Activated naive CD4-positive, alpha-beta T cell treated with anti-CD3 and anti-CD28 coated beads, Interleukin-2, amount 50 U/mL, for 24 hours (primary cell): Measurements from ENCODE around the gene VAMP5.
"Not testable (repeated sequence)": the region's sequence is repeated elsewhere in the genome, so short reads cannot be mapped to it uniquely, and the experiment has no call there.

ENCODE experiments used
- H3K27ac Mint-ChIP-seq: one replicate; pipeline ENCODE4 v1.8.0; 2021; ENCODE audit warnings: mild to moderate bottlenecking, mixed read lengths
- H3K27me3 Mint-ChIP-seq: one replicate; pipeline ENCODE4 v1.8.0; 2021; ENCODE audit warnings: mixed read lengths
- H3K36me3 Mint-ChIP-seq: one replicate; pipeline ENCODE4 v1.8.0; 2021; ENCODE audit warnings: mixed read lengths
- H3K4me1 Mint-ChIP-seq: one replicate; pipeline ENCODE4 v1.8.0; 2021; ENCODE audit warnings: mixed read lengths
- H3K4me3 Mint-ChIP-seq: one replicate; pipeline ENCODE4 v1.8.0; 2021; ENCODE audit warnings: mild to moderate bottlenecking, mixed read lengths
- H3K9me3 Mint-ChIP-seq: one replicate; pipeline ENCODE4 v1.8.0; 2021; ENCODE audit warnings: mixed read lengths

VAMP5 gene

DNA sequence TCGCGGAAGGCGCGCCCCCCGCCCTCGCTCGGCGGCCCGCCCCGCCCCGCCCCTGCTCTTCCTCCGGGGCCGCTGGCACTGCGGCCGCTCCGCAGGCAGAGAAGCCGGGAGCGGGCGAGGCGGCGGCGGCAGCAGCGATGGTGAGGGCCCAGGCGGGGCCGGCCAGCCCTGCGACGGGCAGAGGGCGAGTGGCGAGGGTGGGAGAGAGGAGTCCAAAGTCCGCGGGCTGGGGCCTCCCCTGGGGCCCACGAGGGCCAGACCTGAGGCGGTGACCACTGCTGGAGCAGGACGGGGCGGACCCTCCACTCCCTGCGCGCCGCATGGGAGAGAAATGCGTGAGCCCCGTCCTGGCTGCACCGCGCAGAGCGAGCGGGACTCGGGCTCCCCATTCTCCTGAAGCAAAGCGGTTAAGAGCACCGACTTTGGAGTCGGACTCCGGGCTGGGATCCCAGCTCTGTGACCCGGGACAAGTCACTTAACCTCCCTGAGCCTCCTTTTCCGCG, at the start of gene VAMP5:
VAMP5 (plus strand) TSS at position 78 of the 503 bp plus-strand sequence; CDS start at position 138, 60 bp downstream.
- Mint-ChIP-seq H3K27me3 (no peaks in the 10 kb centered on the region), H3K36me3 (no peaks in the 10 kb centered on the region), H3K4me3 (peak within 1 kb of the TSS; percentile 87), H3K27ac (peak within 1 kb of the TSS; percentile 94), H3K9me3 (no peaks in the 10 kb centered on the region), H3K4me1 (peaks cover 64% of the 10 kb centered on the region)

DNA sequence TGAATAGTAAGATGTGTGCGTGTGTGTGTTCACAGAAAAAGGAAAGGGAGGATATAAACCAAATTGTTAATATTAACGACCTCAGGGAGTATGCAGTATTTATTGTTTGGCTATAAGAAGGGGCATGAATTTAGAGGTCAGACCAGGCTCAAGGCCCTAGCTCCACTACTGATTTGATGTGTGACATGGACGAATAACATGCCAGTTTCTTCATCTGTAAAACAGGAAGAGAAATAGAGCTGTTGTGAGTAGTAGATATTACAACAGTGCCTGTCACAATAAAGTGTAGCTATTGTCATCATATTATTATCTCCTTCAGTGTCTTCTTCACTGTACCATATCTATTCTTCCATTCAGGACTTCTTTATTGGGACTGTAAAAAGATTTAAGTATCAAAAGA, 49.4 kb upstream of the VAMP5 start:
- H3K9me3 Mint-ChIP-seq, result no peaks in the 10 kb centered on the region
- no peak overlapping the region for H3K4me3 Mint-ChIP-seq
- peaks cover 20% of the 10 kb centered on the region for H3K4me1 Mint-ChIP-seq
- H3K27me3 Mint-ChIP-seq, result no peaks in the 10 kb centered on the region
- H3K36me3 Mint-ChIP-seq, result peaks cover 2% of the 10 kb centered on the region
- no peak overlapping the region for H3K27ac Mint-ChIP-seq

DNA sequence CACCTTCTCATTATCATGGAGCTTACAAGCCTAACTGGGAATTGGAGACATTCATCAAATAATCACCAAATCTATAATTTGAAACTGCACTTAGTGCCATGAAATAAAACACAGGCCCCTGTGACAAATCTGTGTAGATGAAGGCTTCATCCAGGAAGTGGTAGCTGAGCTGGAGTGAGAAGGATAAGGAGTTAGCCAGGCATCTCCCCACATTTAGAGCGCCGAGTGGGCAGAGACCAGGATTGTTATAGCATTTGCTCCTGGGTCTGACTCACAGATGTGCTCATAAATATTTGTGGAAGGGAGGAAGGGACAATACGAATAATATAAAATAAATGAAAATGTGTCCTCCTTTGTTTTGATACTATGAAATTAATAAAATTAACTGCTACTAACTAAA, 47.8 kb upstream of the VAMP5 start:
- H3K4me3 Mint-ChIP-seq, result no peak overlapping the region
- peaks cover 29% of the 10 kb centered on the region for H3K4me1 Mint-ChIP-seq
- H3K27ac Mint-ChIP-seq, result peak overlapping the region; percentile 86
- no peaks in the 10 kb centered on the region for H3K9me3 Mint-ChIP-seq
- H3K36me3 Mint-ChIP-seq, result peaks cover 16% of the 10 kb centered on the region
- H3K27me3 Mint-ChIP-seq, result no peaks in the 10 kb centered on the region

- Mint-ChIP-seq H3K4me3 (peak overlapping the region; percentile 99), H3K4me1 (peaks cover 43% of the 10 kb centered on the region), H3K9me3 (no peaks in the 10 kb centered on the region), H3K27me3 (no peaks in the 10 kb centered on the region), H3K27ac (peak overlapping the region; percentile 99), H3K36me3 (peaks cover 29% of the 10 kb centered on the region)
Measured at GRCh38 chr2:85537600-85538506, 46.4 kb upstream of the VAMP5 start.

- H3K27ac Mint-ChIP-seq, result peak within 1 kb of the TSS; percentile 99
- peaks cover 49% of the 10 kb centered on the region for H3K4me1 Mint-ChIP-seq
- H3K9me3 Mint-ChIP-seq, result no peaks in the 10 kb centered on the region
- H3K27me3 Mint-ChIP-seq, result no peaks in the 10 kb centered on the region
- peak within 1 kb of the TSS; percentile 99 for H3K4me3 Mint-ChIP-seq
- H3K36me3 Mint-ChIP-seq, result peaks cover 35% of the 10 kb centered on the region
Measured at GRCh38 chr2:85538507-85539360, 45.5 kb upstream of the VAMP5 start, which contains the start of gene MAT2A. TSS of gene MAT2A (plus strand) at chr2:85539168. CDS start at chr2:85539288, 120 bp downstream.

DNA sequence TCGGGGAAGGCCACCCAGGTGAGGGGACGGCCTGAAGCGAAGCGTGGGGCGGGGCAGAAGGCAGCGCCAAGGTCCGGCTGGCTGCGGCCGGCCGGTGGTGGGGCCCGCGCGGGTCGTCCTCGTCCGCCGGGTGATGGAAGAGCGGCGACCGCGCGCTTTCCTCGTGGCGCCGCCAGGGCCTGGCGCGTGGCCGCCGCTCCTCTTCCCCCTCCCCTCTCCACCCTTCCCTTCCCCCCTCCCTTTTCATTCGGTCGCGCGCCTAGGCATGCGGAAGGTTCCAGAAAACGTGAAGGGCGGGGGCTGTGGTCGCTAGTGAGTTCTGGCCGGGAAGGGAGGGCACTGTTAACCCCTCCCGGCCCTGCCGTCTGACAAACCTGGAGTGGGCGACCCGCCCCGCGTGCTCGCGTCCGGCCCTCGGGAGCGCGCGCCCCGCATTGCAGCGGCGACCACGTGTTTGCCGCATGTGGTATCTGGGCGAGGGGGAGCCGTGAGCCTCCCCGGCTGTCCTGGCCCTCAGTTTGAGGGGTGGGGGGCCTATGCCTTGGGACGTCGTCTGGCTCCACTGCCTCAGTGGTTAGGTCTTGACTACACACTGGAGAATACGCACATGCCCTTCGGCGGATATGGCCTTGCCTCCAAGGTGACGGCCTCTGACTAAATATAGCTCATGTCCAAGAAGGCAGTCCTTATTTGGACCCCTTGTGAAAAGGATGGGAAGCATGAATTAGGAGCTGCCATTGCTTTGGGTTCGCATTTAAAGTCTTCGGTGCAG, 44.7 kb upstream of the VAMP5 start:
- peak overlapping the region; percentile 99 for H3K27ac Mint-ChIP-seq
- peaks cover 40% of the 10 kb centered on the region for H3K36me3 Mint-ChIP-seq
- H3K27me3 Mint-ChIP-seq, result no peaks in the 10 kb centered on the region
- H3K4me1 Mint-ChIP-seq, result peaks cover 56% of the 10 kb centered on the region
- no peaks in the 10 kb centered on the region for H3K9me3 Mint-ChIP-seq
- peak overlapping the region; percentile 99 for H3K4me3 Mint-ChIP-seq

DNA sequence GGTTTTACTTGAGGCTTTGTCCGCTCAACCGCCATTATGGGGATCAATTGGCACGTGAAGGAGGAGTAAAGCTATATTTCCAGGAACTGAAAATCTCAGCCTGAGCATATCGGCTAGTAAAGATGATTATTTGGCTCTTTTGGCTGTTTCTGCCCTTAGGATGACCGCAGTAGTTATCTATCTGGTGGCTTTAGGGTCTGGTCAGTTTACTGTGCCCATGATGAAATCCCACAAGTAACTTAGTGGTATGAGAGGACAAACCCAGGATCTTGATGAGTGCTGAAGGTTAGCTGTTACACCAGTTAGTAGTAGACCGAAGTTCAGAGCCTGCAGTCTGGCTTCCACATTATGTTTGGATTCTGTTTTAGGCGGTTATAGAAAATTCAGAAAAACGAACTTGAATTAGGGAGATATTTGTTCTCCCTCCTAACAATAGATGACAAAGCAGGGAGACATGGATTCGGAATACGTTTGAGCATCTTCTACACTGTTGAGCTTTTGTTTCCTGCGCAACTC, 44.0 kb upstream of the VAMP5 start:
- Mint-ChIP-seq H3K27ac (peak overlapping the region; percentile 95), H3K27me3 (no peaks in the 10 kb centered on the region), H3K4me3 (peak overlapping the region; percentile 99), H3K4me1 (peaks cover 56% of the 10 kb centered on the region), H3K9me3 (no peaks in the 10 kb centered on the region), H3K36me3 (peaks cover 40% of the 10 kb centered on the region)

DNA sequence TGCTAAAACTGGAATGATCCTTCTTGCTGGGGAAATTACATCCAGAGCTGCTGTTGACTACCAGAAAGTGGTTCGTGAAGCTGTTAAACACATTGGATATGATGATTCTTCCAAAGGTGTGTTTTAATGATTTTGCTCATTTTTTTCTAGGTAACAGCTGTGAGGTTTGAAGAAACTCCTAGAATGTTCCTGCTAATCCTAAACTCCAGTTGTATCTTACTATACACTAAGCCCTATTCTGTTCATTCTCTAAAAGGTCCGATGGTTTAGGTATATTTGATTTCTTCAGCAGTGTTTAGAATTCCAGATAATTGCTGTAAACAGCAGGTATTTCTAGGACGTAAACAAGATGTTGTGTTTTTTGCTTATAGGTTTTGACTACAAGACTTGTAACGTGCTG, 43.0 kb upstream of the VAMP5 start:
- Mint-ChIP-seq H3K27ac (peak overlapping the region; percentile 95), H3K4me3 (peak overlapping the region; percentile 99), H3K27me3 (no peaks in the 10 kb centered on the region), H3K4me1 (peaks cover 54% of the 10 kb centered on the region), H3K36me3 (peaks cover 40% of the 10 kb centered on the region), H3K9me3 (no peaks in the 10 kb centered on the region)

- H3K4me3 Mint-ChIP-seq, result peak overlapping the region; percentile 99
- peak overlapping the region; percentile 95 for H3K27ac Mint-ChIP-seq
- H3K36me3 Mint-ChIP-seq, result peaks cover 40% of the 10 kb centered on the region
- no peaks in the 10 kb centered on the region for H3K27me3 Mint-ChIP-seq
- H3K9me3 Mint-ChIP-seq, result no peaks in the 10 kb centered on the region
- H3K4me1 Mint-ChIP-seq, result peaks cover 49% of the 10 kb centered on the region
Measured at GRCh38 chr2:85541753-85542457, 42.3 kb upstream of the VAMP5 start.

DNA sequence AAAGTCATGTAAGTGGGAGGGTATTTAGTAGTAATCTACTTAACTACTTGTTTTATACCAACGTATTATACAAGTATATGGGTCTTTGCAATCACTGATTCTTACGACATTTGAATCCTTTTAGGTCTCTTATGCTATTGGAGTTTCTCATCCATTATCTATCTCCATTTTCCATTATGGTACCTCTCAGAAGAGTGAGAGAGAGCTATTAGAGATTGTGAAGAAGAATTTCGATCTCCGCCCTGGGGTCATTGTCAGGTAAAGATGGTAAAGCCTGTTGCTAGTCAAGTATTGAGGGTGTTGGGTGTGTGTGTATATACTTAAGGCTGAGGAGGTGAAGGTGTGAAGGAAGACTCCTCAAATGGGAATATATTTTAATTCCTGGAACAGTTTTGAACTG, 41.5 kb upstream of the VAMP5 start:
- Mint-ChIP-seq H3K36me3 (peaks cover 41% of the 10 kb centered on the region), H3K27ac (peak overlapping the region; percentile 91), H3K27me3 (no peaks in the 10 kb centered on the region), H3K4me1 (peaks cover 40% of the 10 kb centered on the region), H3K4me3 (peak overlapping the region; percentile 99), H3K9me3 (no peaks in the 10 kb centered on the region)

- H3K9me3 Mint-ChIP-seq, H3K27me3 Mint-ChIP-seq: not testable (repeated sequence)
- Mint-ChIP-seq H3K4me1 (peaks cover 36% of the 10 kb centered on the region), H3K27ac (peak overlapping the region; percentile 31), H3K36me3 (peaks cover 44% of the 10 kb centered on the region), H3K4me3 (peak overlapping the region; percentile 50)
Measured at GRCh38 chr2:85544254-85544691, 40.0 kb upstream of the VAMP5 start.

DNA sequence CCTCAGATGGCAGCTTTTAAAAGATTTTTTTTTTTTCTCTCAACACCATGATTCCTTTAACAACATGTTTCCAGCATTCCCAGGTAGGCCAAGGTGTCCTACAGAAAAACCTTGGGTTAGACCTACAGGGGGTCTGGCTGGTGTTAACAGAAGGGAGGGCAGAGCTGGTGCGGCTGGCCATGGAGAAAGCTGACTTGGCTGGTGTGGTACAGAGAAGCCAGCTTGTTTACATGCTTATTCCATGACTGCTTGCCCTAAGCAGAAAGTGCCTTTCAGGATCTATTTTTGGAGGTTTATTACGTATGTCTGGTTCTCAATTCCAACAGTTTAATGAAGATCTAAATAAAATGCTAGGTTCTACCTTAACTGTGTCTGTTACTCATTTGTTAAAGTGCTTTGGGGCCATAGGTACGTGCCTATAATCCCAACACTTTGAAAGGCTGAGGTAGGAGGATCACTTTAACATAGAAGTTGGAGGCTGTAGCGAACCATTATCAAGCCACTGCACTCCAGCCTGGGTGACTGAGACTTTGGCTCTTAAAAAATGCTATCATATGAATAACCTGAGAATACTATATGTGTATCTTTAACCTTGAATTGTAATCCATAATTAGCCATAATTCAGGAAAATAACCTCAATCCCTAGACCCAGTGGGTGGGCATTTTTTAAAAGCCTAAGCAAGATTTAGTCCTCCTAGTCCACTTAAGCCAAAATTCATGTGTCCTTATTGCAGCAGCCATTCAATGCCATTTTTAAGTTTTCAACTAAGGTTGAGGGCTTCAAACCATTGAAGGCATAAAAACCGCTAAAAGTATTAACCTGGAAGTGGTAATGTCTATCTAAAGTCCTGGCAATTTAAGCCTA, 39.1 kb upstream of the VAMP5 start:
- peak overlapping the region; percentile 30 for H3K4me3 Mint-ChIP-seq
- not testable (repeated sequence) for H3K27me3 Mint-ChIP-seq

GRCh38 chr2:85545780-85546240, 38.4 kb upstream of the VAMP5 start:
- Mint-ChIP-seq H3K4me1 (peaks cover 30% of the 10 kb centered on the region), H3K36me3 (peaks cover 34% of the 10 kb centered on the region), H3K9me3 (no peaks in the 10 kb centered on the region), H3K27me3 (no peaks in the 10 kb centered on the region), H3K4me3 (no peak overlapping the region), H3K27ac (peak overlapping the region; percentile 62)

More for the DNA sequence above, 39.1 kb upstream of the VAMP5 start:
- Mint-ChIP-seq H3K27ac (peak overlapping the region; percentile 65), H3K36me3 (peaks cover 40% of the 10 kb centered on the region), H3K4me1 (peaks cover 36% of the 10 kb centered on the region)
- H3K9me3 Mint-ChIP-seq, result not testable (repeated sequence)
